ENCODE data around the gene TRIM44. TPM values are rescaled to one million over a fixed set of nuclear protein-coding genes. Genes with fewer than 3 reads are reported as not detected.

TRIM44 gene
- total and polyA plus RNA-seq, 4 donors: 3.7 to 15.1 (median 10.4) TPM

DNA sequence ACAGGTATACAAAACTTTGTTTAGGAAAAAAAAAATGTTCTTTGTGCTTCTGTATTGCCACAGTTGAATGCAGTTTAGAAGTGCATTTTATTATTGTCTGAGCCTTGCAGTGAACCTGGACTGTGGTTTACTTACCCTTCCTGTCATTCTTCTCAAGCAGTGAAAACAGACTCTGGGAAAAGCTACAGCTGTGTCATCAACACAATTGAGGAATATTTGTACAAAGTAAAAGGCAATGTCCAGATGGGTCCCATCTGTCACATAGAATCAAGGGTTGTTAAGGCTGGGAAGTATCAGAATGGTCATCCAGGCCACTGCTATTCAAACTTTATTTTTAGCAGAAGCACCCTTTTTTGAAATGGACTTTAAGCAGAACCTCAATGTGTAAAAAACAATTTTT, 73.3 kb downstream of the TRIM44 start:
- Histone ChIP-seq H3K9me3 (ENCODE audit: control insufficient read depth in 4 of 4, low read length in 3 of 4) (peaks cover 0 to 5% (median under 1%) of the 10 kb centered on the region in 4 donors), H3K27me3 (ENCODE audit: control insufficient read depth in 4 of 4, insufficient read depth in 4 of 4, low read length in 3 of 4) (no peaks in the 10 kb centered on the region), H3K4me1 (ENCODE audit: control insufficient read depth in 4 of 4, insufficient read depth in 4 of 4, low read length in 3 of 4) (peaks cover 5 to 28% (median 24%) of the 10 kb centered on the region in 4 donors), H3K4me3 (ENCODE audit: low read depth in 1 of 3, low read length in 3 of 3) (no peak overlapping the region), H3K9ac (ENCODE audit: low read depth in 1 of 2, low read length in 2 of 2) (no peak overlapping the region), H3K27ac (ENCODE audit: low read depth in 1 of 2, low read length in 2 of 2) (no peak overlapping the region), H3K36me3 (ENCODE audit: control insufficient read depth in 4 of 4, insufficient read depth in 3 of 4, low read depth in 1 of 4, low read length in 3 of 4) (peaks cover 0 to 5% (median 1%) of the 10 kb centered on the region in 4 donors)
- no peak for DNase-seq (ENCODE audit: low spot score)
- TF ChIP-seq JUND (IDR thresholded peaks at IDR 0.05): no peak
- TF ChIP-seq, protein P1, sequence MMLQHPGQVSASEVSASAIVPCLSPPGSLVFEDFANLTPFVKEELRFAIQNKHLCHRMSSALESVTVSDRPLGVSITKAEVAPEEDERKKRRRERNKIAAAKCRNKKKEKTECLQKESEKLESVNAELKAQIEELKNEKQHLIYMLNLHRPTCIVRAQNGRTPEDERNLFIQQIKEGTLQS (IDR thresholded peaks at IDR 0.05): no peak

DNA sequence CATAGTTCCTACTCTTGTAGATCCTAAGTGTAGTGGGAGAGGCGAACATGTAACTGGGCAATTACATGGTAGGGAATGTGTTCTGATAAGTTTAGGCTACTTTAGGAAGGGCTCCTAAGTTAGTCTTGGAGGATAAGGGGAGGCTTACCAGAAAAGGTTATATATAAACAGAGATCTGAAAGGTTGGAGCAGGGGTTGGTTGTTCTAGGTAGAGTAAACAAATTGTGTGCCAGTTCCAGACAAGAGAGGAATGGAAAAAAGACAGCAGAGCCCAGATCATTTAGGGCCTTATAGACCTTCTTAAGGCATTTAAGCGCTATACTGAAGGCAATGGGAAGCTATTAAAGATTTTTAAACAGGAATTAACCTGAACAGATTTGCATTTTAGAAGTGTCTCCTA, 74.4 kb downstream of the TRIM44 start:
- DNase-seq (ENCODE audit: low spot score): no peak
- H3K4me1 ChIP-seq (ENCODE audit: control insufficient read depth in 4 of 4, insufficient read depth in 4 of 4, low read length in 3 of 4): peaks cover 5 to 28% (median 24%) of the 10 kb centered on the region in 4 donors
- peaks cover 0 to 5% (median 0%) of the 10 kb centered on the region in 4 donors for H3K36me3 ChIP-seq (ENCODE audit: control insufficient read depth in 4 of 4, insufficient read depth in 3 of 4, low read depth in 1 of 4, low read length in 3 of 4)
- 93% methylated on average over 2 of the region's 2 CpGs for WGBS
- no peak overlapping the region for H3K9ac ChIP-seq (ENCODE audit: low read depth in 1 of 2, low read length in 2 of 2)
- peaks cover 0 to 5% (median under 1%) of the 10 kb centered on the region in 4 donors for H3K9me3 ChIP-seq (ENCODE audit: control insufficient read depth in 4 of 4, low read length in 3 of 4)
- no peaks in the 10 kb centered on the region for H3K27me3 ChIP-seq (ENCODE audit: control insufficient read depth in 4 of 4, insufficient read depth in 4 of 4, low read length in 3 of 4)
- no peak overlapping the region for H3K4me3 ChIP-seq (ENCODE audit: low read depth in 1 of 3, low read length in 3 of 3)
- no peak overlapping the region for H3K27ac ChIP-seq (ENCODE audit: low read depth in 1 of 2, low read length in 2 of 2)
- TF ChIP-seq RAD21 (IDR thresholded peaks at IDR 0.05) (no peak), HNF4G (IDR thresholded peaks at IDR 0.05) (no peak), YY1 (IDR thresholded peaks at IDR 0.05) (peak; percentile 19), NR2F2 (IDR thresholded peaks at IDR 0.05) (no peak), MAX (IDR thresholded peaks at IDR 0.05) (no peak), JUND (IDR thresholded peaks at IDR 0.05) (peak in 1 of 2 donors; percentile 27), HNF4A (conservative IDR thresholded peaks at IDR 0.05) (peak in 1 of 2 donors; percentile 60), RXRA (IDR thresholded peaks at IDR 0.05) (peak in 1 of 2 donors; percentile 46), TAF1 (conservative IDR thresholded peaks at IDR 0.05) (no peak), FOXA2 (IDR thresholded peaks at IDR 0.05) (no peak)

DNA sequence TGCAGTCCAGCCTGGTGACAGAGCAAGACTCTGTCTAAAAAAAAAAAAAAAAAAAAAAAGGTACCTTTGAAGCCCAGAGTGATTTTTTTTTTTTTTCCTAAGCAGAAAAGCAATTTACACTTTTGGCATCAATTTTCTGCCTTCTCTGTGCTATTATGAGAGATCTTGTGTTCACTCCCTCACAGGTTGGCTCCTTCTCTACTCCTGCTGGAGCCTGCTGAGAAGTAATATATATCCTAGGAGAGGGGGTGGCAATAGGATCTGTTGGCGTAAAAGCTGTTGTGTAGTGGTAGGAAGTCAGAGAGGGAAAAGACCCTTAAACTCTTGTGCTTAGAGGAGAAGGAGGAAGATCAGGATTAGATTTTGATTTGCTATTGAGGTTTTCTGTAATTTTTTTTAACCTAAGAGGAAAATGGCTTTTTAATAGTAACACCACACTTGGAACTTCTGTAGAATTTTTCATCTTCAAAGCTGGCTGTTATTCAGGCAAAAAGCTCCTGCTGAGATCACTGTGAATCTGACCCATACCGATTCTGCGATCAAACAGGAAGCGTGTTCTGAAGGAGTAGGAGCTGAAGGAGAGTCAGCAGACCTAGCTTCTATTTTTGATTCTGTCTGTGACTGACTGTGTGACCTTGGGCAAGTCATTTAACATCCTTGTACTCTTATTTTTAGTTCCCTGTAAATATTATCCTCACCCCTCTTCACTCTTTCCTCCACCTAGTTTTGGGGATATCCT, 77.7 kb downstream of the TRIM44 start:
- H3K27me3 ChIP-seq (ENCODE audit: control insufficient read depth in 4 of 4, insufficient read depth in 4 of 4, low read length in 3 of 4): no peaks in the 10 kb centered on the region
- H3K27ac ChIP-seq (ENCODE audit: low read depth in 1 of 2, low read length in 2 of 2): no peak overlapping the region
- WGBS: 89% methylated on average over 4 of the region's 4 CpGs
- H3K9ac ChIP-seq (ENCODE audit: low read depth in 1 of 2, low read length in 2 of 2): no peak overlapping the region
- no peaks in the 10 kb centered on the region for H3K9me3 ChIP-seq (ENCODE audit: control insufficient read depth in 4 of 4, low read length in 3 of 4)
- no peak for DNase-seq (ENCODE audit: low spot score)
- peaks cover 2 to 18% (median 15%) of the 10 kb centered on the region in 4 donors for H3K4me1 ChIP-seq (ENCODE audit: control insufficient read depth in 4 of 4, insufficient read depth in 4 of 4, low read length in 3 of 4)
- H3K36me3 ChIP-seq (ENCODE audit: control insufficient read depth in 4 of 4, insufficient read depth in 3 of 4, low read depth in 1 of 4, low read length in 3 of 4): peaks cover 0 to 8% (median 0%) of the 10 kb centered on the region in 4 donors
- no peak for TF ChIP-seq CTCF (IDR thresholded peaks at IDR 0.05; ENCODE audit: low read depth, low read length, missing input control)
- TF ChIP-seq YY1 (IDR thresholded peaks at IDR 0.05): no peak
- TF ChIP-seq GABPA (IDR thresholded peaks at IDR 0.05 in 1 of 2, conservative IDR thresholded peaks at IDR 0.05 in 1 of 2): no peak
- TF ChIP-seq TAF1 (conservative IDR thresholded peaks at IDR 0.05): no peak
- no peak for TF ChIP-seq ZBTB33 (IDR thresholded peaks at IDR 0.05)
- TF ChIP-seq HNF4A (conservative IDR thresholded peaks at IDR 0.05): no peak
- no peak for TF ChIP-seq EGR1 (IDR thresholded peaks at IDR 0.05; ENCODE audit: low read depth in 2 of 2)
- no peak for TF ChIP-seq JUND (IDR thresholded peaks at IDR 0.05)
- TF ChIP-seq NR2F2 (IDR thresholded peaks at IDR 0.05): no peak
- TF ChIP-seq, protein P1 (IDR thresholded peaks at IDR 0.05): no peak
- TF ChIP-seq FOXA1 (IDR thresholded peaks at IDR 0.05): no peak
- no peak for TF ChIP-seq FOXA2 (IDR thresholded peaks at IDR 0.05)
- no peak for TF ChIP-seq RXRA (IDR thresholded peaks at IDR 0.05)
- no peak for TF ChIP-seq HNF4G (IDR thresholded peaks at IDR 0.05)
- no peak for TF ChIP-seq SP1 (IDR thresholded peaks at IDR 0.05)
- no peak for TF ChIP-seq REST (IDR thresholded peaks at IDR 0.05)
- TF ChIP-seq RAD21 (IDR thresholded peaks at IDR 0.05): no peak
- TF ChIP-seq MAX (IDR thresholded peaks at IDR 0.05): no peak
- H3K4me3 ChIP-seq (ENCODE audit: low read depth in 1 of 3, low read length in 3 of 3): no peak overlapping the region
